Measurements from ENCODE around the gene TMEM72. TPM values are rescaled to one million over a fixed set of nuclear protein-coding genes. Genes with fewer than 3 reads are reported as not detected.

TMEM72 gene
- total and polyA plus RNA-seq, 2 donors (not counting 3 experiments of a cell fraction or from before 2014, with no cell fraction given), result not detected

- Histone ChIP-seq H3K27ac (ENCODE audit: insufficient read depth, low read depth, low read length) (no peak overlapping the region), H3K79me2 (ENCODE audit: control insufficient read depth, insufficient read depth, low read length) (no peaks in the 10 kb centered on the region), H4K20me1 (replicated peaks; ENCODE audit: control insufficient read depth, extremely low read depth, insufficient read depth, low read length) (no peaks in the 10 kb centered on the region), H3K4me1 (ENCODE audit: control insufficient read depth, extremely low read depth, insufficient read depth, low read length) (no peaks in the 10 kb centered on the region), H3K9ac (replicated peaks; ENCODE audit: extremely low read depth, insufficient read depth, low read length) (no peak overlapping the region), H3K4me2 (ENCODE audit: insufficient read depth, low read length) (no peak overlapping the region), H3K9me3 (replicated peaks; ENCODE audit: control insufficient read depth, insufficient read depth, low read length) (no peaks in the 10 kb centered on the region), H2AFZ (ENCODE audit: low read depth, low read length) (no peak overlapping the region), H3K36me3 (ENCODE audit: control insufficient read depth in 2 of 2, extremely low read depth in 1 of 2, insufficient read depth in 2 of 2, low read length in 2 of 2) (no peaks in the 10 kb centered on the region), H3K9me1 (replicated peaks; ENCODE audit: control insufficient read depth, extremely low read depth, insufficient read depth, low read length) (no peaks in the 10 kb centered on the region), H3K27me3 (ENCODE audit: control insufficient read depth in 2 of 2, insufficient read depth in 2 of 2, low read length in 2 of 2) (no peaks in the 10 kb centered on the region), H3K4me3 (replicated peaks in 1 of 3; ENCODE audit: insufficient read depth in 1 of 3, low read depth in 1 of 3, low read length in 3 of 3) (no peak overlapping the region)
- no TSS peak for BruUV-seq (replicated peaks)
- DNase-seq (ENCODE audit: low read depth, low spot score), result no peak
- POLR2A ChIA-PET, result no interaction called here
- no peak for FAIRE-seq
- intact Hi-C loops (cut with micrococcal nuclease), result no loop called here
- CTCF ChIA-PET, result no interaction called here
- dilution Hi-C loops (cut with MboI; ENCODE audit: extremely low pct_ligation_motif_present, low sequenced_read_pairs), result no loop called here
- no peak for TF ChIP-seq FOS (IDR thresholded peaks at IDR 0.05; ENCODE audit: borderline replicate concordance, insufficient read depth, low read length)
- no peak for TF ChIP-seq POLR2AphosphoS5 (IDR thresholded peaks at IDR 0.05; ENCODE audit: insufficient read depth, low read depth, low read length)
- no peak for TF ChIP-seq POLR2A (IDR thresholded peaks at IDR 0.05; ENCODE audit: low read depth, low read length)
- TF ChIP-seq JUN (IDR thresholded peaks at IDR 0.05; ENCODE audit: borderline replicate concordance, insufficient read depth, insufficient read length, low read depth), result no peak
- no peak for TF ChIP-seq GATA2 (IDR thresholded peaks at IDR 0.05; ENCODE audit: insufficient read depth, insufficient read length, low read depth, low read length)
- no peak for TF ChIP-seq MYC (IDR thresholded peaks at IDR 0.05; ENCODE audit: low read depth, low read length)
- no peak for TF ChIP-seq EZH2 (IDR thresholded peaks at IDR 0.05; ENCODE audit: borderline replicate concordance, low read depth, low read length, severe bottlenecking)
- TF ChIP-seq MAX (IDR thresholded peaks at IDR 0.05; ENCODE audit: insufficient read depth, insufficient read length), result no peak
- TF ChIP-seq CTCF (IDR thresholded peaks at IDR 0.05; ENCODE audit: extremely low read depth in 1 of 2, insufficient read depth in 1 of 2, low read depth in 1 of 2, low read length in 2 of 2), result no peak
Observed at GRCh38 chr10:44895280-44895679, 15.9 kb upstream of the TMEM72 start.
